Adrenal gland (tissue), 5 donors: ENCODE results near the gene ARHGAP26.

Source experiments
- CTCF ChIP-seq, 6 experiments: fragments of 450-650 bp in 4 of 6; fragments of 200-600 bp in 2 of 6; sonication (generic) in 1 of 6; IDR thresholded peaks; 1 replicate in 5 of 6; 2 replicates in 1 of 6; pipeline versions ENCODE4 v1.5.1 to v1.8.0; 2016 to 2021; ENCODE audit warnings: antibody characterized with exemption in 6 of 6, mild to moderate bottlenecking in 2 of 6, moderate library complexity in 1 of 6
- POLR2A ChIP-seq, 2 donors: fragments of 450-650 bp; IDR thresholded peaks; one replicate each; pipeline ENCODE4 v1.6.1; 2017; ENCODE audit warnings: antibody characterized with exemption in 2 of 2, mild to moderate bottlenecking in 2 of 2, moderate library complexity in 1 of 2
- donor health status: DM: no; HTN: no; CAD: no.

DNA sequence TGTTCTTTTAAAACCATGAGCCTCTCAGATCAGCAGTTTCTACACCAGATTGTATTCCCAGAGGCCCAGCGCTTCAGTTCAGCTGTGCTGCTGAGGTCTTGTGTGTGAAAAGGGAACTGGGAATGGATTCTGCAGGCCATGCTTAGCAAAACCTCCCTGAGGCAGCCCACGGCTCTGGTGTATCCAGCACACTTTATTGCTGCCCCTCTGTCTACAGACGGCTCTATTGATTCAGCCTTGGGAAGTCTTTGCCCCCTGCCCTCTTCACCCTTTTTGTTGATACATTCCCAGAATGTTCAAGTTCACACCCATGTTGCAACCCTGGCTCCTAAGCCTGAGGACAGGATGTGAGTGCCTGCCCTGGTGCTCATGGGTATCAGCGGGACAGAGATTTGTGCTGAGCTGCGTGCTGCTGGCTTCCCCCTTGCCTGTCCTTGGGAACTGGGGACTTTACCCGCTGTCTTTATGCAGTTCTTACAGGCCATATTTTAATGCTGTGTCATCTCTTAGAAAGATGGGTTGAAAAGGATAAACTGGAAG, 37.3 kb downstream of the ARHGAP26 start:
- no peak for TF ChIP-seq CTCF (IDR thresholded peaks at IDR 0.05)
- no peak for TF ChIP-seq POLR2A (IDR thresholded peaks at IDR 0.05)
